Stimulated activated CD4-positive, alpha-beta T cell treated with anti-CD3 and anti-CD28 coated beads, Interleukin-1b, Interleukin-23, amount 100 ng/mL, for 4 hours (primary cell): ENCODE data around the gene GPRASP3.
"Not testable (repeated sequence)": the region's sequence is repeated elsewhere in the genome, so short reads cannot be mapped to it uniquely, and the experiment has no call there.

Experiments
- DNase-seq, 2 donors: peaks; one replicate each; pipeline ENCODE4 v3.0.0-alpha.2; 2020; ENCODE audit warnings: low read depth in 2 of 2

Gene GPRASP3, protein sequence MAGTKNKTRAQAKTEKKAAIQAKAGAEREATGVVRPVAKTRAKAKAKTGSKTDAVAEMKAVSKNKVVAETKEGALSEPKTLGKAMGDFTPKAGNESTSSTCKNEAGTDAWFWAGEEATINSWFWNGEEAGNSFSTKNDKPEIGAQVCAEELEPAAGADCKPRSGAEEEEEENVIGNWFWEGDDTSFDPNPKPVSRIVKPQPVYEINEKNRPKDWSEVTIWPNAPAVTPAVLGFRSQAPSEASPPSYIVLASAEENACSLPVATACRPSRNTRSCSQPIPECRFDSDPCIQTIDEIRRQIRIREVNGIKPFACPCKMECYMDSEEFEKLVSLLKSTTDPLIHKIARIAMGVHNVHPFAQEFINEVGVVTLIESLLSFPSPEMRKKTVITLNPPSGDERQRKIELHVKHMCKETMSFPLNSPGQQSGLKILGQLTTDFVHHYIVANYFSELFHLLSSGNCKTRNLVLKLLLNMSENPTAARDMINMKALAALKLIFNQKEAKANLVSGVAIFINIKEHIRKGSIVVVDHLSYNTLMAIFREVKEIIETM

DNA sequence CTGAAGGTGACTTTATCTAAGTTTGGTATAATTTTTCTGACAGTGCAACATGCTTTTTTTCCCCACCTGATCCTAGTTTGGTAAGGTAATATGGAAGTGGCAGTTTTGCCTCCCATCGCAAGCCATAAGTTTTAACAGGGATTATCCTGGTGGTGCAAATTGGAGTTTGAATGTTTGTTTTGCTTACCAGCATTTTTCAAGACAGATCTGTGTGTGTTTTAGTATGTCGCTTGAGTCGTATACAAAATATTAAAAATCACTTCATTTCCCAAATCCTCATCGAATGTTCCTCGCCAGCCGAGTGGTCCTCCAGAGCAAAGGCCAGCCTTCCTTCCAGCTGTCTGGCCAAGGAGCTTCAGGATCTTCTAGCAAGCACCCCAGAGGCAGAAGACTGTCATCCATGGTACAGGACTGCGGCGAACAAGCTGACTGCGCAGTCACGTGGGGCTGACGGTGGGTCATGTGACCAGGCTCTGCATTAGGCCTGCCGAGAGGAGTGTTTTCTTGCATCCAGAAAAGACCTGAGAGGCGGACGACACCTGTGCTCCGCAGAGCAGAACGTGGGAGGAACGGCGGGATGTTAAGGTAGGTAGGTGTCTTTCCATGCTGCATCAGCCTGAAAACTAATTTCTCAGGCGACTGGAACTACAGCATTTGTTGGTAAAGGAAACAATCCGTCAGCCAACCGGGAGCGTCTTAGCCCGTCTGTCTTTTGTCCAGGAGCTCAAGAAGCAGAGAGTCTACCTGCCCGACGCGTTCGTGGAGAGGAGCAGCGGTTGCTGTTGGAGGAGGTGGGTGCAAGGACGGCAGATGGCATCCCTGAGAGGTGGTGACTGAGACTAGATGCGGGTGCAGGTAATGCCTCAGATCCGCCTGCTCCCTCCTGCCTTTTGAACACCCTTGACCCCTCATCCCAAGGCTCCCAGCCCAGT is at the start of gene GPRASP3:
TSS of gene GPRASP3 (plus strand) at position 507 of the 932 bp plus-strand sequence. CDS start 28,253 bp downstream, outside the sequence.
- DNase-seq = peak; percentile 53 to 64

DNA sequence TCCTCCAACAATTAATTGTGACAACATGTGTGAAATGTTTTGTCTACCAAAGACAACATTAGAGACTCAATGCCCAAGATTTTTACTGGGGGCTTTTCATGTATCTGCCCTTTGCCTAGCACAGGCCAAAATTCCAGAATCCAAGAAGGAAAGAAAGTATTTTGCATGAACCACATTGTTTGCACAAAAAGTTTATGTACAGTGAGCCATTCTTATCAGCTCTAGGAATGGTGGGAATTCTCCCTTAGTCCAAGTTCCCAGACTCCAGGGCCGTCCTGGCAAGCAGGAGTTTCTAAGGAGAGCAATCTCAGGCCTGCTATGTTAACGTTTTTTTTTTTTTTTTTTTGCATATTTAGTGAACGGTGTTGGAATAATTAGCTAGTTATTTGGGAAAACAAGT is 47.7 kb upstream of the GPRASP3 start:
- DNase-seq = no peak

DNA sequence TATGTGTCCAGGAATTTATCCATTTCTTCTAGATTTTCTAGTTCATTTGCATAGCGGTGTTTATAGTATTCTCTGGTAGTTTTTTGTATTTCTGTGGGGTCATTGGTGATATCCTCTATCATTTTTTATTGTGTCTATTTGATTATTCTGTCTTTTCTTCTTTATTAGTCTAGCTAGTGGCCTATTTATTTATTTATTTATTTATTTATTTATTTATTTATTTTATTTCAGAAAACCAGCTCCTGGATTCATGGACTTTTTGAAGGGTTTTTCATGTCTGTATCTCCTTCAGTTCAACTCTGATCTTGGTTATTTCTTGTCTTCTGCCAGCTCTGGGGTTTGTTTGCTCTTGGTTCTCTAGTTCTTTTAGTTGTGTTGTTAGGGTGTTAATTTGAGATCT is 43.1 kb upstream of the GPRASP3 start:
- DNase-seq = not testable (repeated sequence)

DNA sequence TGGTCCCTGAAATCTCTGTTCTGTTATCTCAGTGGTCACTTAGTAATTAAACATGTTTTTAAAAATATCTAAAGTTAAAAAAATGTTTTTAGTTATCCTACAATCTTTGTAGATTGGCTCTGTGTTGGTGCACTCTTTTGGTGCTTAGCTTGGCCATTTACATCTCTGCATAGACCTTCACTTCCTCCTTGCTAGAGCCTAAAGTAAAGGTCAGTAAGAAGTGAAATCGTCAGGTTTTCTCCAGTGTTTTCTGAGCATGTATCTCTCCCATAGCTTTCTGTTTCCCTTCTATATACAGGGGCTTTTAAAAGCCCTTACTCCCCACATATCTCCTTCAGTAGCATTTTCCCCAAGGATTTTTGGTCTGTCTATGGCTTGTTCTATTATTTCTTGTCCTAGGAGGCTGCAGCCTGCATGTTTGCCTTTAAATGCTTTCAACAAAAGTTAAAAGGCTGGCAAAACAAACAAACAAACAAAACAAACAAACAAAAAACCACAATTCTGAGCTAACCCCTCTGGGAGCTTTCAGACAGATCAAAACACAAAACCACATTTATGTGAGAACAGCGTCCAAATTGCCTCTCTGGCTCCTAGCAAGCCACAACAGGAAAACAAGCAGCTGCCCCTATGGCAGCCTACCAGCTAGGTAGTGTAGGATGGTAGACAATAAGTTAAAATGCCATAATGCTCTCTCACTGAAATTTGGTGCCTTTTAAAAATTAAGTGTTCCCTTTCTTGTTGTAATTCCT is 35.6 kb upstream of the GPRASP3 start:
- DNase-seq = no peak

DNA sequence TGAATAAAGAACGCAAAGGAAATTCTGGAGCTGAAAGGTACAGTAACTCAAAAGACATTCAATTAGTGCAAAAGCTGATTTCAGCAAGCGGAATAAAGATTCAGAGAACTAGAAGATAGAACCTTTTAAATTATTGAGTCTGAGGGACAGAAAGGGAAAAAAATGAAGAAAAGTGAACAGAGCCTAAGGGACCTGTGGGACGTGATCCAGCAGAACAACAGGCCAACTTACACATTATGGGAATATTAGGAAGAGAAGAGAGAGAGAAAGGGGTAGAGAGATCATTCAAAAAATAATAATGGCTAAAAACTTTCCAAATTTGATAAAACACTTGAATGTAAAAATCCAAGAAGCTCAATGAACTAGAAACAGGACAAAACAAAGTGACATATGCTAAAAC is 25.8 kb upstream of the GPRASP3 start:
- DNase-seq = no peak

DNA sequence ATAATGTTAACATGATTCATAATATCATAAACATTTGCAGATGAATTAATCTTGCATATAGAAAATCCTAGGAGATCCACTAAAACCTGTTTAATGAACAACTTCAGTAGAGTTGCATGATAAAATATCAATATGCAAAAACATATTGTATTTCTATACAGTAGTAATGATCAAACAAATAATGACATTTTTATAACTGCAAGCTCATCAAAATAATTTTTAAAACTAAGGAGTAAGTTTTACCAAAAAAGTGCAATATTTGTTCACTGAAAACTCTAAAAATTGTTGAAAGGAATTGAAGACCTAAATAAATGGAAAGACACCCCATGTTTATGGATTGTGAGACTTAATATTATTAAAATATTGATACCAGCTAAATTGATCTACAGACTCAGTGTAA is 24.2 kb upstream of the GPRASP3 start:
- DNase-seq = no peak

DNA sequence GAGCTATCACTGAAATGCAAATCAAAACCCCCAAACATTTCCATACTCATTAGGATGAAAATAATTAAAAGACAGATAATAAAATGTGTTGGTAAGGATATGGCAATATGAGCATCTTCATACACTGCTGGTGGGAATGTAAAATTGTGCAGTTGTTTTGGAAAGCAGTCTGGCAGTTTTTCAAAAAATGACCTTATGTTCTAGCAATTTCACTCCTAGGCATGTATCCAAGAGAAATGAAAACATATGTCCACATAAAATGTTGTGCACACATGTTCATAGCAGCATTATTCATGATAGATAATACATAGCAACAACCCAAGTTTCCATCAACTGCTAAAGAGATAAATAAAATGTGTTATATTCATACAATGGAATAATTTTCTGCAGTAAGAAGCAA is 23.0 kb upstream of the GPRASP3 start:
- no peak for DNase-seq

DNA sequence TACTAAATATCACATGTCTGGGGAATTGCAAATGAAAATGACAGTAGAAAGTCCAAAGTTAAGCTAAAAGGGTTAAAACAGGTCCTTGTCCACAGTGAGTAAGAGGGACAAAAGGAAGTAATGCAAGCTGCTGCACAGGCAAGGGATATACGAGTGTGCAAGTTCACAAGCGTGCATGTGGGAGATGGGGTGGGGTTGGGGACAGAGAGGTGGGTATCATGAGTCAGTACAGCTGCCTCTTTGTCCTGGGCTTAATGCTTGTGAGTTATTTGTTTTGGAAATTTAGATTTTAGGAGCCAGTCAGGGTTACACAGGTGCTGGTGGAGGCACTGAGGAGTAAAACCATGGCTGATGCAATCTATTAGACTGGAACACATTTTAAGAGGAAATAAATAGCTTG is 11.6 kb upstream of the GPRASP3 start:
- DNase-seq = no peak

DNA sequence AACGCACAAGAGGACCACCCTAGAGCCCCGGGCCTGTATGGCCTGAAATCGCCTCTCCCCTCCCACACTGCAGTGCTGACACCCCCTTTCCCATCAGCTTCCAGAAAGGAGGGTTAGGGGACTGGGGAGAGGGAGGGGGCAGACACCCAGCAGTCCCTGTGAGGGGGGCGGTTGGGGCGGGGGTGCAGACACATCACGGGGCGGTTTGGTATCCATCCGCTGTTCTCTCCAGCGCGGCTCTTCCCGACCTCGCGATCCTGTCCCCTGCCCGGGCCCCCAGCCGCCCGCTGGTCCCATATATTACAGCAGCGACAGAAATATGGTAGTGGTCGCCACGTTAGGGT is 8.7 kb upstream of the GPRASP3 start:
- no peak for DNase-seq

DNA sequence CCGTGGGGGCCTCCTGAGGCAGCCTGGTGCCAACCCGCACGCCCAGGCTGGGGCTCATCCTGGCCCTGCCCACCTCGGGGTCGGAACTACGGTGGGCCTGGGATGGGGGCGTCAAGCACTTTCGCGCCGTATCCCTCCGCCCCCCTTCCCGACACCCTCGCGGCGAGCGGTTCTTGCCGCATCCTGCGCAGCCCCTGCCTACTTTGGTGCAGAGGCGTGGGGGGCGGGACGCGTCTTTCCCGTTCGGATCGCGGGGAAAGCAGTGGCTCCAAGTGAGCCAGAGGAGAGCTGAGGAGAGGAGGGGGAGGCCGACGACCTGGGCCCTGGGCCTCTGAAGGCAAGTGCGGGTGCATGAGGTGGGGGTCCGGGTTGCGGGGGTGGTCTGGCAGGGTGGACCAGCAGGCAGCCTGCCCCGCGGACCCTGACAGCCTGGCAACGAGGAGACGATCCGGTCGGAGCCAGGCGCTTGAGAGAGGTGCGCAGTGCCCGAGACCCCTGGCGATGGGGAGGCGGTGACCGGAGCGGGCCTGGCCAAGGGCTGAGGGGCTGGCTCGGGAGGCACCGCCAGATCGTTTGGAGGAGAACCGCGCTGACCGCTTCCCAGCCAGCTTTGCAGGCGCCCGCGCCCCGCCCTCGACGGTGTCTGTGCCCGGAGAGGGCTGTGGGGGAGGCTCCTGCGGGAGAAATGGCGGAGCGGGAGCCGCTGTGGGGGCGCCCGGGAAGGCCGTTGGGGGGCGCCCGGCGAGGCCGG is 8.2 kb upstream of the GPRASP3 start, which contains the start of gene GPRASP2:
TSS of gene GPRASP2 (plus strand) at position 233 of the 751 bp plus-strand sequence. CDS start 2,422 bp downstream, outside the sequence.
- no peak for DNase-seq

DNA sequence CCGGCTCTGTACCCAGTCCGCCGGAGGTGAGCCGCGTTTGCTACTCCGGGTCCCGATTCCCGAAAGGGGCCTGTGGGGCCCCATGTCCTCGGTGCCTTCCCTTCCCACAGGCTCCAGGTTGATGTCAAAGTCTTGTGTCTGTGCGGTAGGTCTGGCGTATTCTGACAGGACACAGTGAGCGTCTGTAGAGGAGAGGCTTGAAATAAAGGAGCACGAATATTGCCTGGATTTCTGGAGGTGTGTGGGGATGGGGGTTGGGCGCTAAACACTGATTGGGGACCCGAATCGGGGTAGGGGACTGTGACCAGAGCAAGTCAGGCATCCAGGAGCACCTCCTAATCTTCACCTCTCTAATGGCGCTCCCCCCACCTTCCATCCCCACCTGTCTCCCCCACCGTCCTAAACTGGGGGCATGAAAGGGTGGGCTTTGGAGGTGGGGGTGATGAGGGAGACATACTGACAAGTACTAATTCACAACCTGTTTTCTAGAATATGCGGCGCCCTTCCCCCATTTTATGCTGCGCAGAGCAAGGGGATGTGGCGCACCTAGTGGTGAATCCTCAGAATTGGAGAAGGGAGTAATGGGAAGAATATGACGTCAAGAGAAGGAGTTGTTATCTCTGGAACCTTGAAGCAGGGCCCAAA is 7.4 kb upstream of the GPRASP3 start:
- no peak for DNase-seq

DNA sequence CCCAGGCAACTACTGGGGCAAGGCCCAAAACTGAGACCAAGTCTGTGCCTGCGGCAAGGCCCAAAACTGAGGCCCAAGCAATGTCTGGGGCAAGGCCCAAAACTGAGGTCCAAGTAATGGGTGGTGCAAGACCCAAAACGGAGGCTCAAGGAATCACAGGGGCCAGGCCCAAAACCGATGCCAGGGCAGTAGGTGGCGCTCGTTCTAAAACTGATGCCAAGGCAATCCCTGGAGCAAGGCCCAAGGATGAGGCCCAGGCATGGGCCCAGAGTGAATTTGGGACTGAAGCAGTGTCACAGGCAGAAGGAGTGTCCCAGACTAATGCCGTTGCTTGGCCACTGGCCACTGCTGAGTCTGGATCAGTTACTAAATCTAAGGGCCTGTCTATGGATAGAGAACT is 5.5 kb upstream of the GPRASP3 start:
- DNase-seq = no peak

DNA sequence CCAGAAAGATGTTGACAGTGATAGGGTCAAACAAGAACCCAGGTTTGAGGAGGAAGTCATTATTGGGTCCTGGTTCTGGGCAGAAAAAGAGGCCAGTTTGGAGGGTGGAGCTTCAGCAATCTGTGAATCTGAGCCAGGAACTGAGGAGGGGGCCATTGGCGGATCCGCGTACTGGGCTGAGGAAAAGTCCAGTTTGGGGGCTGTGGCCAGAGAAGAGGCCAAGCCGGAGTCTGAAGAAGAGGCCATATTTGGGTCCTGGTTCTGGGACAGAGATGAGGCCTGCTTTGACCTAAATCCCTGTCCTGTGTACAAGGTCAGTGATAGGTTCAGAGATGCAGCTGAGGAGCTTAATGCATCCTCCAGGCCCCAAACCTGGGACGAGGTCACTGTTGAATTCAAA is 4.6 kb upstream of the GPRASP3 start:
- no peak for DNase-seq

DNA sequence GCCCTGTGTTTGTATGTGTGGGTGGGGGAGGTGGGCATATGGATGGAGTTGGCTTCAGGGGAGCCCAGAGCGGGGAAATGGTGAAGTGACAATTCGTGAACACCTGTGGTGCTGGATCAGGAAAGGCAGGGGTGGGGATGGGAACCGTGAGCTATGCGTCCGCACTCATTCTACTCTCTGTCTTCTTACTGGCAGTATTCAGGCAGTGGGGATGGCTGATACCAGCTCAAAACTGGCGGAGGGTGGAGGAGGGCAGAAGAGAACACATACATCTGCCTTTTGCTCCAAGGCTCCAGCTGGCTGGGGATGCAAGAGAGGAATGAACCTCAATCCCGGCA is 595 bp downstream of the GPRASP3 start:
- not testable (repeated sequence) for DNase-seq

DNA sequence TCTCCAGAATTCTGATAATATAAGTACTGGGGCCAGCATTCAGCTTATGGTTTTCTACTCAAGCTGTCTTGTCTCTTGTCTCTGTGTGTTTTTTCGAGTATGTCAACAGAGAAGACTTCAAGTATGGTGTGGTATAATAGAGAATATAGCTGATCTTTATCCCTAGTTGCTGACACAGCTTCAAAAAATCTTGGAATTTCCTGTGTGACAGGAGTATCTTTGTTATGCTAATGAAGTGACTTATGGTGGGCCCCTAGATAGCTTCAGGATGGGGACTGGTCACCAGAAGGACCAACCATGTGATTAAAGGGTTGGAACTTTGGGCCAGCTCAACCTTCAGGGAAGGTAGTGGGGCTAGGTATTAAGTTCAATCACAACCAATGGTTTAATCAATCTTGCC is 2.9 kb downstream of the GPRASP3 start:
- DNase-seq = no peak

DNA sequence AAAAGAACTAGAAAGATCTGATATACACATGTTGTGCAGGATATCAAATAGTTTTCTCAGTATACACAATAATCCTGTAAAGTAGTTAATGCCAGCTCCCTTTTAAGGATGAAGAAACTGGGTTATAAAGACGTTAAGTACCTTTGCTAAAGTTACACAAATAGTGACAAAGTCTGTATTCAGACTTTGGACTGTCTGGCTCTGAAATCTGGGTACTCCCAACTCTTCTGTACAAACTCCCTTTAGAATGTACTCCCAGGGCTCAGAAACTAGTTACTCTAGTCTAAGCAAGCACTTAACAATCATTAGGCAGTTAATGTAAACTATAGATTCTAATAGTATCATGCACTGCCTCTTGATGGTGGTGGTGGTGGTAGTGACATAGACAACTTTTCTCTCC is 7.2 kb downstream of the GPRASP3 start:
- DNase-seq = no peak

DNA sequence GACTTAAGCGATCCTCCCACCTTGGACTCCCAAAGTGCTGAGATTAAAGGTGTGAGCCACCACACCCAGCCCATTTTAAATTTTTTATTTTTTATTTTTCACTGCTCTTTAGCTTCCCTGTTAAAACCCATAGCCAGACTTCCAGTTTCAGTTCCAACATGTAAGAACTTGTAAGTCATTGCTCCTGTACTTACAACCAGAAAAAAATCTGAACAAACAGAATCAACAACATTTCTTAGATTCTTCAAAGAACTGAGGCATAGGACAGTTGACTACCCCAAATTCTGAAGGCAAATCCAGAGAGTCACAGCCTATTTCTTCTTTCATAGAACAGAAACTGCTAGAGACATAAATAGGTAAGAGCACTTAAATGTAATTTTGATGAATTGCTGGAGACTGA is 8.1 kb downstream of the GPRASP3 start:
- no peak for DNase-seq

DNA sequence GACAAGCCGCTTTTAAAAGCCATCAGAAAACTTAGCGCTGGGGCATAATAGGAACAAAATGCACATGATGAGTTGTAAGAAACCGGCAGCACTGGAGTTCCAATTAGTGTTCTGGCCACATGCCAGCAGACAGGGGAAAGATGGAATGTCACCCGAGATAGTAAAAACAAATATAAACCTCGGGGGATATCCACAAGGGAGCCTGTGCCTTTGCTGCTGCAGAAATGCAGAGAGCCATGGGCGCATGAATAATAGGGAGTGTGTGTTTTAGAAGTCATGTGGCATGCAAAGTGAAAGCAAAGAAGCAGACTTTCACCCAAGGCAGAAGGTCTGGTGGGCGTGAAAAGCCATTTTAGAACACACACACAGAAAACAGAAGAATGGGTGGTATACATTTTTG is 19.1 kb downstream of the GPRASP3 start:
- no peak for DNase-seq

DNA sequence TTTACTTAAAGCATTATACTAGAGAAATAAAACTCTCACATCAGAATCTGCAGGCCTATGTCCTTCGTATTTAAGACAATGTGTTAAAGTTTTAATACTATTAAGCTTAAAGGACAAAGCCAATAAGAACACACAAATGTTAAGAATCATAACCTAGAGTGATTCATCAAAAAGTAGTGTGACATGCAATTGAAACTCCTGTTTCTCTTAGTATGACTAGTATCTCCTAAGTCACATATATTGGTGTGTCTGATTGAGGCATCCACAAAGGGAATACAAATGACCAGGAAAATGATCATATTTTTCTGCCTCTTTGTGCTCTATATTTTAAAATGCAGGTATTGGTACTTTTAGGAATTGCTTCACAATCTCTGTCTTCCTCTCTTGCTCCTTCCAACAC is 23.8 kb downstream of the GPRASP3 start:
- DNase-seq = no peak

DNA sequence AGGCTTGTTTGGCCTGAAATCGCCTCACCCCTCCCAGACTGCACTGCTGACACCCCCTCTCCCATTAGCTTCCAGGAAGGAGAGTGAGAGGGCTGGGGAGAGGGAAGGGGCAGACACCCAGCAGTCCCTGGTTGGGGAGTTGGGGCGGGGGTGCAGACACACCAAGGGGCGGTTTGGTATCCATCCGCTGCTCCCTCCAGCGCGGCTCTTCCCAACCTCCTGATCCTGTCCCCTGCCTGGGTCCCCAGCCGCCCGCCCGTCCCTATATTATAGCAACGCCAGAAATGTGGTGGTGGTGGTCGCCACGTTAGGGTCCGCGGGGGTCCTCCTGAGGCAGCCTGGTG is 24.9 kb downstream of the GPRASP3 start:
- DNase-seq = no peak
